ENCODE measurements around the gene AR. TPM values are rescaled to one million over a fixed set of nuclear protein-coding genes. Genes with fewer than 3 reads are reported as not detected.

Gene AR
- total RNA-seq, 1 donor from 2014 or later, result 12.7 TPM

DNA sequence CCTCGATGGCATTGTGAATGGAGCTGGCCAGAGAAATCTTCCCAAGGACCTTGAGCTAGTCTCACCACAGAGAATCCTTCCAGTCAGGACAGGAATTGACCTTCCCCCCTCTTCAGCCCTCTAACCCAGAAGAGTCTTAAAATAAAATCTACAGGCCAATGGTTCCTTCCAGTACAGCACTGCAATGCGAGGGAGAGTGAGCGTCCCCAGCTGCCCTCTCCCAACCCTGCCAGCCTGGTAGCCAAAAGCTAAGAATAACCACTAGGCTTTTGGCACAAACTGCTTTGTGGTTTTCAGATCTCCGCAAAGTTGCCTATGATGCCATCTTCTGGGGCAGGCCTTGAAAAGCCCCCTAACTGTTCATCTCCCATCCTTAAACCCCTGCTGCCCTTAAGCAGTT lies 175.1 kb downstream of the AR start:
- intact Hi-C loops (cut with DNase I), result no loop called here

DNA sequence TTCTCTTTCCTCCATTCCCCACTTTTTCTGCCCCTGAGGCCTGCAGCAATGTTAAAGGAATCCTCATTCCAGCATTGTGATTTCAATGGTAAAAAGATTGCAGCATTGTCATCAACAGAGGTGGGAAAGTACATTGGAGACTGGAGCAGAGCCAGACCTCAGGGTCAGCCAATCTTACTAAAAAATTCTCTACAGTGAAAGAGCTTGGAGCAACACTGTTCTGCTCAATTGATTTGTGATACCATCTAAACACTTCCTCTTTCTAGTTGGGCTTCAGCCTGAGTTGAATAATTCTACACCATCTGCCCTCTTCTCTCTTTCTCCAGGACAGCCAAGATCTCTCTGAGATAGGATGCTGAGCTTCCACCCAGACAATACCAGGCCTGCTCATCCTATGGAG lies 176.5 kb downstream of the AR start:
- DNase-seq (ENCODE audit: low spot score), result no peak
- intact Hi-C loops (cut with DNase I), result loop anchor here (5.0 to 10.0 kb wide), 3 partner anchors 62 to 424 kb away; no protein-coding TSS in a partner anchor

More for the DNA sequence above, 175.1 kb downstream of the AR start:
- DNase-seq (ENCODE audit: low spot score), result no peak

DNA sequence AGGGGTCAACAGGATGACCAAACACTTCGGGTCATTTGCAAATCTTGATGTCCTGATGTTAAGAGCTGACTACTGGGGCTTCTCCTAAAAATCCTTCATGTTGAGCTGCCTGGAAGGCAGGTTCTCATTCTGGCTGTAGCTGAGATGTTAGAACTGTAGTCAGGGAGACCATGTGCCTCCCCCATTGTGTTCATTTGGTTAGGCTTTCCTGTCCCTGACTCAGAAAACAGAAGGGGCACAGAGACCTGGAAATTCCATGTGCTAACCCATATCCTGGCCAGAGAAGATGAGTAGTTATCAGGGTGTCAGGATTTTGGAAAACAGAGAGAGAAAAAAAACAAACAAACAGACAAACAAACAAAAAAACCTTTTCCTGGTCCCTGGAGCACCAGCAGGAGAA lies 177.5 kb downstream of the AR start:
- DNase-seq (ENCODE audit: low spot score), result no peak
- intact Hi-C loops (cut with DNase I), result loop anchor here (5.0 to 10.0 kb wide), 3 partner anchors 61 to 423 kb away; no protein-coding TSS in a partner anchor

DNA sequence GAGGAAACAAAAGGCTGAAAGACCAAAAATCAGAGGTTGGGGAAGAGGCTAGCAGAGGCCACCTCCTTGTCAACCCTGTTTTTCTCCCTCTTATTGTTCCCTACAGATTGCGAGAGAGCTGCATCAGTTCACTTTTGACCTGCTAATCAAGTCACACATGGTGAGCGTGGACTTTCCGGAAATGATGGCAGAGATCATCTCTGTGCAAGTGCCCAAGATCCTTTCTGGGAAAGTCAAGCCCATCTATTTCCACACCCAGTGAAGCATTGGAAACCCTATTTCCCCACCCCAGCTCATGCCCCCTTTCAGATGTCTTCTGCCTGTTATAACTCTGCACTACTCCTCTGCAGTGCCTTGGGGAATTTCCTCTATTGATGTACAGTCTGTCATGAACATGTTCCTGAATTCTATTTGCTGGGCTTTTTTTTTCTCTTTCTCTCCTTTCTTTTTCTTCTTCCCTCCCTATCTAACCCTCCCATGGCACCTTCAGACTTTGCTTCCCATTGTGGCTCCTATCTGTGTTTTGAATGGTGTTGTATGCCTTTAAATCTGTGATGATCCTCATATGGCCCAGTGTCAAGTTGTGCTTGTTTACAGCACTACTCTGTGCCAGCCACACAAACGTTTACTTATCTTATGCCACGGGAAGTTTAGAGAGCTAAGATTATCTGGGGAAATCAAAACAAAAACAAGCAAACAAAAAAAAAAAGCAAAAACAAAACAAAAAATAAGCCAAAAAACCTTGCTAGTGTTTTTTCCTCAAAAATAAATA lies 179.9 kb downstream of the AR start:
- intact Hi-C loops (cut with DNase I), result loop anchor here (5.0 to 10.0 kb wide), 3 partner anchors 59 to 421 kb away; no protein-coding TSS in a partner anchor
- DNase-seq (ENCODE audit: low spot score), result no peak

DNA sequence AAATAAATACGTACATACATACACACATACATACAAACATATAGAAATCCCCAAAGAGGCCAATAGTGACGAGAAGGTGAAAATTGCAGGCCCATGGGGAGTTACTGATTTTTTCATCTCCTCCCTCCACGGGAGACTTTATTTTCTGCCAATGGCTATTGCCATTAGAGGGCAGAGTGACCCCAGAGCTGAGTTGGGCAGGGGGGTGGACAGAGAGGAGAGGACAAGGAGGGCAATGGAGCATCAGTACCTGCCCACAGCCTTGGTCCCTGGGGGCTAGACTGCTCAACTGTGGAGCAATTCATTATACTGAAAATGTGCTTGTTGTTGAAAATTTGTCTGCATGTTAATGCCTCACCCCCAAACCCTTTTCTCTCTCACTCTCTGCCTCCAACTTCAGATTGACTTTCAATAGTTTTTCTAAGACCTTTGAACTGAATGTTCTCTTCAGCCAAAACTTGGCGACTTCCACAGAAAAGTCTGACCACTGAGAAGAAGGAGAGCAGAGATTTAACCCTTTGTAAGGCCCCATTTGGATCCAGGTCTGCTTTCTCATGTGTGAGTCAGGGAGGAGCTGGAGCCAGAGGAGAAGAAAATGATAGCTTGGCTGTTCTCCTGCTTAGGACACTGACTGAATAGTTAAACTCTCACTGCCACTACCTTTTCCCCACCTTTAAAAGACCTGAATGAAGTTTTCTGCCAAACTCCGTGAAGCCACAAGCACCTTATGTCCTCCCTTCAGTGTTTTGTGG lies 180.7 kb downstream of the AR start:
- DNase-seq (ENCODE audit: low spot score), result no peak
- intact Hi-C loops (cut with DNase I), result loop anchor here (5.0 to 10.0 kb wide), 3 partner anchors 58 to 420 kb away; no protein-coding TSS in a partner anchor

DNA sequence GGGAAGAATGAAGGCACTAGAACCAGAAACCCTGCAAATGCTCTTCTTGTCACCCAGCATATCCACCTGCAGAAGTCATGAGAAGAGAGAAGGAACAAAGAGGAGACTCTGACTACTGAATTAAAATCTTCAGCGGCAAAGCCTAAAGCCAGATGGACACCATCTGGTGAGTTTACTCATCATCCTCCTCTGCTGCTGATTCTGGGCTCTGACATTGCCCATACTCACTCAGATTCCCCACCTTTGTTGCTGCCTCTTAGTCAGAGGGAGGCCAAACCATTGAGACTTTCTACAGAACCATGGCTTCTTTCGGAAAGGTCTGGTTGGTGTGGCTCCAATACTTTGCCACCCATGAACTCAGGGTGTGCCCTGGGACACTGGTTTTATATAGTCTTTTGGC lies 181.7 kb downstream of the AR start:
- intact Hi-C loops (cut with DNase I), result loop anchor here (10.0 kb wide), 1 partner anchor 419 kb away; no protein-coding TSS in a partner anchor
- no peak for DNase-seq (ENCODE audit: low spot score)

DNA sequence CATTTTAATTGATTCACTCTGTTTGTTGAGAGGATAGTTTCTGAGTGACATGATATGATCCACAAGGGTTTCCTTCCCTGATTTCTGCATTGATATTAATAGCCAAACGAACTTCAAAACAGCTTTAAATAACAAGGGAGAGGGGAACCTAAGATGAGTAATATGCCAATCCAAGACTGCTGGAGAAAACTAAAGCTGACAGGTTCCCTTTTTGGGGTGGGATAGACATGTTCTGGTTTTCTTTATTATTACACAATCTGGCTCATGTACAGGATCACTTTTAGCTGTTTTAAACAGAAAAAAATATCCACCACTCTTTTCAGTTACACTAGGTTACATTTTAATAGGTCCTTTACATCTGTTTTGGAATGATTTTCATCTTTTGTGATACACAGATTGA lies 182.2 kb downstream of the AR start:
- intact Hi-C loops (cut with DNase I), result loop anchor here (10.0 kb wide), 1 partner anchor 419 kb away; no protein-coding TSS in a partner anchor
- DNase-seq (ENCODE audit: low spot score), result no peak

DNA sequence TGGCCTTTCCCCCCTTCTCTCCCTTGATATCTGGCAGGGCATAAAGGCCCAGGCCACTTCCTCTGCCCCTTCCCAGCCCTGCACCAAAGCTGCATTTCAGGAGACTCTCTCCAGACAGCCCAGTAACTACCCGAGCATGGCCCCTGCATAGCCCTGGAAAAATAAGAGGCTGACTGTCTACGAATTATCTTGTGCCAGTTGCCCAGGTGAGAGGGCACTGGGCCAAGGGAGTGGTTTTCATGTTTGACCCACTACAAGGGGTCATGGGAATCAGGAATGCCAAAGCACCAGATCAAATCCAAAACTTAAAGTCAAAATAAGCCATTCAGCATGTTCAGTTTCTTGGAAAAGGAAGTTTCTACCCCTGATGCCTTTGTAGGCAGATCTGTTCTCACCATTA lies 183.8 kb downstream of the AR start:
- DNase-seq (ENCODE audit: low spot score), result no peak
- intact Hi-C loops (cut with DNase I), result loop anchor here (10.0 kb wide), 1 partner anchor 417 kb away; no protein-coding TSS in a partner anchor

DNA sequence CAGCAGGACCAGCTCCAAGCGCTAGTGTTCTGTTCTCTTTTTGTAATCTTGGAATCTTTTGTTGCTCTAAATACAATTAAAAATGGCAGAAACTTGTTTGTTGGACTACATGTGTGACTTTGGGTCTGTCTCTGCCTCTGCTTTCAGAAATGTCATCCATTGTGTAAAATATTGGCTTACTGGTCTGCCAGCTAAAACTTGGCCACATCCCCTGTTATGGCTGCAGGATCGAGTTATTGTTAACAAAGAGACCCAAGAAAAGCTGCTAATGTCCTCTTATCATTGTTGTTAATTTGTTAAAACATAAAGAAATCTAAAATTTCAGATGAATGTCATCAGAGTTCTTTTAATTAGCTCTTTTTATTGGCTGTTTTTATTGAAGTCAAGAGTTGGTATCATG lies 186.5 kb downstream of the AR start:
- intact Hi-C loops (cut with DNase I), result no loop called here
- DNase-seq (ENCODE audit: low spot score), result no peak

DNA sequence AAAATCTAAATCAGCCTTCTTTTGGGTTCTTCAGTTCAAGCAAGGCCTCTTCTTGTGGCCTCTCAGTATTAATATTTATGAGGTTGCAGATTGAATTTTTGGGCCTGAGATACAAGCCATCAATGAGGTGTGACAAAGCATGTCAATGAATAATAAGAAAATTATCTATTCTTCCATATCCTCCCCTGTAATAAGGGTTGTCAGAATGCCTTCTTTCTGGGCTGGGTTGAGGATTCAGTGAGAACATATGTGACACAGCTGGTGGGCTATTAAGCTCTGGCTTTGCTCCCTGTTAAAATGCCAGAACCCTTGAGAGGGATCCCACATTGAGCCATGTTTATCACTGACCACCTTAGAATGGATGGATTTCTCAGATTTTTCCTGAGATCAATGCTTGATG lies 187.2 kb downstream of the AR start:
- no peak for DNase-seq (ENCODE audit: low spot score)
- intact Hi-C loops (cut with DNase I), result no loop called here

DNA sequence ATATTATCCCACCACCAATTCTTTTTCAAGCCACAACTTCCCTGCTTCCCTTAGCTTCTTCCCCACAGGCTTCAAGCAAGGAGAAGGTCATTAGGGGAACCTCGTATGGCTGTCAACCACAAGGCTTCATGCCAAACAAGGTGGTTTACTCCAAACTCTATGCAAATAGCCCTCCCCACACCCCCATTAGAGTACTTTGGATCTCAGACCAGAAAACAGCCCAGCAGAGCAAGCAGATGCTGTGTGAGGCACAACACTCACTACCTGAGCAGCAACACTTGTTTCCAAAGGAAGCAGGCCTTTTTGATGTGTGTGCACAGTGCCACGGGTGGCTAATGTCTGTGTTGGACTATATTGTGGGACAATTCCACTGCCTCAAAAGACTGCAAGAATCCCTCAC lies 189.0 kb downstream of the AR start:
- no peak for DNase-seq (ENCODE audit: low spot score)
- intact Hi-C loops (cut with DNase I), result no loop called here

DNA sequence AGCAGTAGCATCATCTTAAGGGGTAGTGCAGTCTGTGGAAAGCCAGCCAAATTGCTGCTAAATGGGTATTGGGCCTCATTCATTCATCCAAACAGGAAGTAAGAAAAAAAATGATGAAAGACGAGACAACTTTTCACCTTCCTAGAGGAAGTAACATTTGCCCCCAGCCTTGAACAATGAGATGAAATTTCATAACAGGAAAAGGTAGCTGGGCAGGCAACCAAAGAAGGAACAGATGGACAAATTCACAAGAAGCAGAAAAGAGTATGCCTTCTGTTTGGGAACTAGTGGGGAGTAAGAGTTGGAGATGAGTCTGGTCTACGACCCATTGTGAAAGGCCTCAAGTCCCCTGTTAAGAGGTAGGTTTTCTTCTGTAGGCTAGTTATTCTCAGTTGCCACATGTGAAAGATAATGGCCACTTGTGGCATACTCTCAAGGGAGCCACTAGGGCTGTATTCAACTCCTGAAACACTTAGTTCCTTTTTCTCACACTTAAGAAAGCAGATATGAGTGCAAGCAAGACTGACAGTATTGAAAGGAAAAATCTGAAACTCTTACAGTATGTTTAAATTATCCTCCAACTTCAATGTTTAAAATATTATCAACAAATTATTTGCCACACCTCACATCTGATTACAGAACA lies 190.4 kb downstream of the AR start:
- intact Hi-C loops (cut with DNase I), result no loop called here
- no peak for DNase-seq (ENCODE audit: low spot score)

DNA sequence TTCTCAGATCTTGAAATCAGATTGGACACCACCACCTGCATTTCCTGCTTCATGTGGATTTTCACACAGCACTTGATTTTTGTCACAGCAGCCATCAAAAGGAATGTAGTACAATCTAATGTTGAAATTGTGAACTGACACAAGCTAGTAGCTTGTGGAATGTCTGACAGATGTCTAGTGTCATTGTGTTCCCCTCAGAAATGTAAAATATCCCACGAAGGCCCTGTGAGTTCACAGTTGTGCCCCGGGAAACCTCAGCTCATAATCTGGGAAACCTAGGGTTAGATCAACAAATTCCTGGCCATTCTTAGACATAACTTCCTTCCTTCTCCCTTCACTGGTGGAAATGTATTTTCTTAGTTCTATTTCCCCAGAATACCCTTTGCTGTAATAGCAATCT lies 205.7 kb downstream of the AR start:
- no peak for DNase-seq (ENCODE audit: low spot score)
- intact Hi-C loops (cut with DNase I), result no loop called here

DNA sequence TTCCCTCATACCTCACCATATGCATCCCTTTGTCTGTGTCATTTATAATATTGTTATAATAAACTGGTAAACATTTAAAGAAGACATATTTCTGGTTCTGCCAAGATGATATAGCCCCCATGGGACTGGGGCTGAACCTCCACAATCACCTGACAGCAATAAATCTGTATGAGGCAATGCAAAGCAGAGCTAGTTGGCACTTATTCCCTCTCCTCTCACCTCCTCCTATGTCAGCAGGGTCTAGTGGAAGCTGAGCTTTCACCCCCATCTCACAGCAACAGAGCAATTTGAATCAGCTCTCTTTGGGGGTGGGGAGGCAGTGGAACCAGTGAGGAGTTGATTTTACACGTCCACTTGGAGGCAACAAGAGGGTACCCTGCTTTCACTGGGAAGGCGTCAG lies 206.9 kb downstream of the AR start:
- DNase-seq (ENCODE audit: low spot score), result no peak
- intact Hi-C loops (cut with DNase I), result no loop called here

DNA sequence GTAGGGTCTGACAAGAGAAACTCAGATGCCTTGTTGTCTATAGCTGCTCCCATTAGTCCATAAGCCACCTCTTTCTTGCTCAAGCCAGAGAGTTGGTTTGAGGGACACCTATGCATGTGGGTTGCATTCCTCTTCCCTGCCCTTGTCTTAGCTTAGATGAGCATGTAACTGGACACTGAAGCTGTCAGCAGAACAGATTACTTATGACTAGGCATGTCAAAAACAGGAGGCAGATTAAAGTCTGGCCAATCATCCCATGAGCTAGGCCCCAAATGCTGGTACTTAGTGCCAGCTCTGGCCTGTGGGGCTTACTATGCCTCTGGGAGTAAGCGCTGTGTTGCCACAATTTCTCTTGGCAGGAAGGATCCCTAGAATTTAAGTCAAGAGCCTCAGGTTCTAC lies 215.2 kb downstream of the AR start:
- intact Hi-C loops (cut with DNase I), result no loop called here
- no peak for DNase-seq (ENCODE audit: low spot score)

DNA sequence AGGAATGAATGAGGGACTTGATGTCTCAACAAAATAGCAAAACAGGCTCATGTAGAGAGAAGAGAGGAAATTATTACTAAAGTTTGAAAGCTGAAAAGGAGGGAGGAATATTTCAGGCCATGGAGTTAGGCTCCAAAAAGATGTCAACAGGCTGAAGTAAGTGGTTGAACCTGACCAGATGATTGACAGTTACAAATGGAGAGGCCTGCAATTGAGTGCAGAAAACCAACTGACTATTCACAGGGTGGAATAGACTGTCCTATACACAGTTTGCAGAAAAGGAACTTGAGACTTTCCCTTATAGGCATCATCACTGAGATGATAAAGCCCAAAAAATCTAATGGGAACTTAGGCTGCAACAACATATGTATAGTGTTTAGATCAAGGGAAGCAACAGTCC lies 233.3 kb downstream of the AR start:
- intact Hi-C loops (cut with DNase I), result no loop called here
- no peak for DNase-seq (ENCODE audit: low spot score)

DNA sequence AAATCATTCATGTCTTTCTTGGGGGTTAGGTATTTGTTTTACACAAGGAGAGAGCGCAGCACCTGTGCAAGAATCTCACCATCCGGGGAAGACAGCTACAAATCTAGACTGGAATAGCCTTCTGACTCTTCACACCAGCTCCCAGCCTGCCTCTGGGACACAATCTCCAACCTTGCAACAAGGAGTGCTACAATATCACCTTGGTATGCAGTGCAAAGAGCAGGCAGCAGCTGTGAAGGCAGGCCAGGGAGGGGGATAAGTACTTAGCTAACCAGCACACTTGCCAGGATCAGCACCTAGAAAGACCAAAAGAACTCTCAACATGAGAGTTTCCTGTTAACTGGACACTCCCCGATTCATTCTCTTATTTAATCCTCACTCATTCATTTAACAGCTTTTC lies 235.3 kb downstream of the AR start:
- DNase-seq (ENCODE audit: low spot score), result no peak
- intact Hi-C loops (cut with DNase I), result no loop called here
